ENCODE data around the gene DKK3. TPM values are rescaled to one million over a fixed set of nuclear protein-coding genes. Genes with fewer than 3 reads are reported as not detected.

The DKK3 gene
- total and polyA plus RNA-seq, 2 experiments from 2014 or later: 16.8 to 31.1 TPM

DNA sequence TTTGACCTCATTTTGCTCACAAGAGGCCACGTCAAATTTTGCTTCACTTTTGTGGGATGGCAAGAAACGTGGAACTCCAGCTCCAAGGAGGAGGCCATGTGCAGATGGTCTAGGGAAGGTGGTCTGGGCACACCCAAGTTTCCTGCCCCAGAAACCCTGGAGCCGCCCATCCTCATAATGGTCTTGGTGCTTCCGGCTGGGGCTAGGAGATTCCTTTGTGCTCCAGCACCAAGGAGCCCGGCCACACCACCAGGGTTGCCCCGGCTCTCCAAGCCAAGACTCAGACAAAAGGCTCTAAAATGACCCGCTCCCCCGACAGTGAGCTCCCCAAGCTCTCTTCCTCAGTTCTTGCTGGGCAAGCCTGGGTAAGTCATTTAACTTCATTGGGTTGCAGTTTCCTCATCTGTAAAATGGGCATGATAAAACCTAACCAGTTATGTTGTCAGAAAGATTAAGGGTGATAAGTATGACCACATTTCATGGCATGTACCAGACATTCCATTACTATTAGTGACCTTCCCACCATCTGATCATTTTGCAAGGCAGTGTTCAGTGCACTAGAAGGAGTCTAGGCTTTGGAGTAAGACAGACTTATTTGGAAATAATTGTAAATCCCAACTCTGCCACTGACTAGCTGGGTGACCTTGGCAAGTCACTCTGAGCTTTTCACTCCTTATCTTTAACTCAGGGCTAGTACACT, 23.3 kb downstream of the DKK3 start:
- no peaks in the 10 kb centered on the region for H3K9me2 ChIP-seq (ENCODE audit: insufficient read depth)
- Mint-ChIP-seq H3K4me3 (no peak overlapping the region), H3K4me1 (peaks cover 16% of the 10 kb centered on the region; the same call in 2 of the 3 replicates), H3K9me3 (no peaks in the 10 kb centered on the region; the same call in 2 of the 3 replicates), H3K27ac (no peak overlapping the region), H3K27me3 (ENCODE audit: insufficient read depth, low read depth, poor library complexity) (peaks cover 3% of the 10 kb centered on the region), H3K36me3 (ENCODE audit: low read depth) (peaks cover 17% of the 10 kb centered on the region; the same call in 2 of the 3 replicates)
- peaks cover 10% of the 10 kb centered on the region; the same call in 1 of the 2 replicates for H3K4me1 ChIP-seq (ENCODE audit: insufficient read depth)
- H3F3A ChIP-seq (replicated peaks; ENCODE audit: low read depth): no peaks in the 10 kb centered on the region
- no peaks in the 10 kb centered on the region for H3K27me3 ChIP-seq (ENCODE audit: insufficient read depth)
- no peak overlapping the region for H3K4me2 ChIP-seq
- H2AFZ ChIP-seq: no peak overlapping the region
- TF ChIP-seq, protein P1, sequence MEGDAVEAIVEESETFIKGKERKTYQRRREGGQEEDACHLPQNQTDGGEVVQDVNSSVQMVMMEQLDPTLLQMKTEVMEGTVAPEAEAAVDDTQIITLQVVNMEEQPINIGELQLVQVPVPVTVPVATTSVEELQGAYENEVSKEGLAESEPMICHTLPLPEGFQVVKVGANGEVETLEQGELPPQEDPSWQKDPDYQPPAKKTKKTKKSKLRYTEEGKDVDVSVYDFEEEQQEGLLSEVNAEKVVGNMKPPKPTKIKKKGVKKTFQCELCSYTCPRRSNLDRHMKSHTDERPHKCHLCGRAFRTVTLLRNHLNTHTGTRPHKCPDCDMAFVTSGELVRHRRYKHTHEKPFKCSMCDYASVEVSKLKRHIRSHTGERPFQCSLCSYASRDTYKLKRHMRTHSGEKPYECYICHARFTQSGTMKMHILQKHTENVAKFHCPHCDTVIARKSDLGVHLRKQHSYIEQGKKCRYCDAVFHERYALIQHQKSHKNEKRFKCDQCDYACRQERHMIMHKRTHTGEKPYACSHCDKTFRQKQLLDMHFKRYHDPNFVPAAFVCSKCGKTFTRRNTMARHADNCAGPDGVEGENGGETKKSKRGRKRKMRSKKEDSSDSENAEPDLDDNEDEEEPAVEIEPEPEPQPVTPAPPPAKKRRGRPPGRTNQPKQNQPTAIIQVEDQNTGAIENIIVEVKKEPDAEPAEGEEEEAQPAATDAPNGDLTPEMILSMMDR (conservative IDR thresholded peaks at IDR 0.05; ENCODE audit: low read depth in 2 of 2): no peak
- TF ChIP-seq JUNB (IDR thresholded peaks at IDR 0.05; ENCODE audit: unreplicated experiment) (no peak), POLR2AphosphoS5 (IDR thresholded peaks at IDR 0.05; ENCODE audit: low read depth) (no peak), STAT1 (IDR thresholded peaks at IDR 0.05; ENCODE audit: unreplicated experiment) (no peak), ZNF331 (CRISPR knock-in tag; IDR thresholded peaks at IDR 0.05; ENCODE audit: low read depth) (no peak), NANOG (IDR thresholded peaks at IDR 0.05; ENCODE audit: borderline replicate concordance) (no peak), EZH2phosphoT487 (IDR thresholded peaks at IDR 0.05; ENCODE audit: unreplicated experiment) (no peak), CREB1 (CRISPR knock-in tag; IDR thresholded peaks at IDR 0.05; ENCODE audit: low read depth) (no peak), EZH2 (IDR thresholded peaks at IDR 0.05; ENCODE audit: low read depth, unreplicated experiment) (no peak), ZNF114 (CRISPR knock-in tag; IDR thresholded peaks at IDR 0.05) (no peak)
- TF ChIP-seq, protein P2, sequence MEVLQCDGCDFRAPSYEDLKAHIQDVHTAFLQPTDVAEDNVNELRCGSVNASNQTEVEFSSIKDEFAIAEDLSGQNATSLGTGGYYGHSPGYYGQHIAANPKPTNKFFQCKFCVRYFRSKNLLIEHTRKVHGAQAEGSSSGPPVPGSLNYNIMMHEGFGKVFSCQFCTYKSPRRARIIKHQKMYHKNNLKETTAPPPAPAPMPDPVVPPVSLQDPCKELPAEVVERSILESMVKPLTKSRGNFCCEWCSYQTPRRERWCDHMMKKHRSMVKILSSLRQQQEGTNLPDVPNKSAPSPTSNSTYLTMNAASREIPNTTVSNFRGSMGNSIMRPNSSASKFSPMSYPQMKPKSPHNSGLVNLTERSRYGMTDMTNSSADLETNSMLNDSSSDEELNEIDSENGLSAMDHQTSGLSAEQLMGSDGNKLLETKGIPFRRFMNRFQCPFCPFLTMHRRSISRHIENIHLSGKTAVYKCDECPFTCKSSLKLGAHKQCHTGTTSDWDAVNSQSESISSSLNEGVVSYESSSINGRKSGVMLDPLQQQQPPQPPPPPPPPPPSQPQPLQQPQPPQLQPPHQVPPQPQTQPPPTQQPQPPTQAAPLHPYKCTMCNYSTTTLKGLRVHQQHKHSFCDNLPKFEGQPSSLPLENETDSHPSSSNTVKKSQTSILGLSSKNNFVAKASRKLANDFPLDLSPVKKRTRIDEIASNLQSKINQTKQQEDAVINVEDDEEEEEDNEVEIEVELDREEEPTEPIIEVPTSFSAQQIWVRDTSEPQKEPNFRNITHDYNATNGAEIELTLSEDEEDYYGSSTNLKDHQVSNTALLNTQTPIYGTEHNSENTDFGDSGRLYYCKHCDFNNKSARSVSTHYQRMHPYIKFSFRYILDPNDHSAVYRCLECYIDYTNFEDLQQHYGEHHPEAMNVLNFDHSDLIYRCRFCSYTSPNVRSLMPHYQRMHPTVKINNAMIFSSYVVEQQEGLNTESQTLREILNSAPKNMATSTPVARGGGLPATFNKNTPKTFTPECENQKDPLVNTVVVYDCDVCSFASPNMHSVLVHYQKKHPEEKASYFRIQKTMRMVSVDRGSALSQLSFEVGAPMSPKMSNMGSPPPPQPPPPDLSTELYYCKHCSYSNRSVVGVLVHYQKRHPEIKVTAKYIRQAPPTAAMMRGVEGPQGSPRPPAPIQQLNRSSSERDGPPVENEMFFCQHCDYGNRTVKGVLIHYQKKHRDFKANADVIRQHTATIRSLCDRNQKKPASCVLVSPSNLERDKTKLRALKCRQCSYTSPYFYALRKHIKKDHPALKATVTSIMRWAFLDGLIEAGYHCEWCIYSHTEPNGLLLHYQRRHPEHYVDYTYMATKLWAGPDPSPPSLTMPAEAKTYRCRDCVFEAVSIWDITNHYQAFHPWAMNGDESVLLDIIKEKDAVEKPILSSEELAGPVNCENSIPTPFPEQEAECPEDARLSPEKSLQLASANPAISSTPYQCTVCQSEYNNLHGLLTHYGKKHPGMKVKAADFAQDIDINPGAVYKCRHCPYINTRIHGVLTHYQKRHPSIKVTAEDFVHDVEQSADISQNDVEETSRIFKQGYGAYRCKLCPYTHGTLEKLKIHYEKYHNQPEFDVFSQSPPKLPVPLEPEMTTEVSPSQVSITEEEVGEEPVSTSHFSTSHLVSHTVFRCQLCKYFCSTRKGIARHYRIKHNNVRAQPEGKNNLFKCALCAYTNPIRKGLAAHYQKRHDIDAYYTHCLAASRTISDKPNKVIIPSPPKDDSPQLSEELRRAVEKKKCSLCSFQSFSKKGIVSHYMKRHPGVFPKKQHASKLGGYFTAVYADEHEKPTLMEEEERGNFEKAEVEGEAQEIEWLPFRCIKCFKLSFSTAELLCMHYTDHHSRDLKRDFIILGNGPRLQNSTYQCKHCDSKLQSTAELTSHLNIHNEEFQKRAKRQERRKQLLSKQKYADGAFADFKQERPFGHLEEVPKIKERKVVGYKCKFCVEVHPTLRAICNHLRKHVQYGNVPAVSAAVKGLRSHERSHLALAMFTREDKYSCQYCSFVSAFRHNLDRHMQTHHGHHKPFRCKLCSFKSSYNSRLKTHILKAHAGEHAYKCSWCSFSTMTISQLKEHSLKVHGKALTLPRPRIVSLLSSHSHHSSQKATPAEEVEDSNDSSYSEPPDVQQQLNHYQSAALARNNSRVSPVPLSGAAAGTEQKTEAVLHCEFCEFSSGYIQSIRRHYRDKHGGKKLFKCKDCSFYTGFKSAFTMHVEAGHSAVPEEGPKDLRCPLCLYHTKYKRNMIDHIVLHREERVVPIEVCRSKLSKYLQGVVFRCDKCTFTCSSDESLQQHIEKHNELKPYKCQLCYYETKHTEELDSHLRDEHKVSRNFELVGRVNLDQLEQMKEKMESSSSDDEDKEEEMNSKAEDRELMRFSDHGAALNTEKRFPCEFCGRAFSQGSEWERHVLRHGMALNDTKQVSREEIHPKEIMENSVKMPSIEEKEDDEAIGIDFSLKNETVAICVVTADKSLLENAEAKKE (CRISPR knock-in tag; IDR thresholded peaks at IDR 0.05): no peak
- TF ChIP-seq, protein P3, sequence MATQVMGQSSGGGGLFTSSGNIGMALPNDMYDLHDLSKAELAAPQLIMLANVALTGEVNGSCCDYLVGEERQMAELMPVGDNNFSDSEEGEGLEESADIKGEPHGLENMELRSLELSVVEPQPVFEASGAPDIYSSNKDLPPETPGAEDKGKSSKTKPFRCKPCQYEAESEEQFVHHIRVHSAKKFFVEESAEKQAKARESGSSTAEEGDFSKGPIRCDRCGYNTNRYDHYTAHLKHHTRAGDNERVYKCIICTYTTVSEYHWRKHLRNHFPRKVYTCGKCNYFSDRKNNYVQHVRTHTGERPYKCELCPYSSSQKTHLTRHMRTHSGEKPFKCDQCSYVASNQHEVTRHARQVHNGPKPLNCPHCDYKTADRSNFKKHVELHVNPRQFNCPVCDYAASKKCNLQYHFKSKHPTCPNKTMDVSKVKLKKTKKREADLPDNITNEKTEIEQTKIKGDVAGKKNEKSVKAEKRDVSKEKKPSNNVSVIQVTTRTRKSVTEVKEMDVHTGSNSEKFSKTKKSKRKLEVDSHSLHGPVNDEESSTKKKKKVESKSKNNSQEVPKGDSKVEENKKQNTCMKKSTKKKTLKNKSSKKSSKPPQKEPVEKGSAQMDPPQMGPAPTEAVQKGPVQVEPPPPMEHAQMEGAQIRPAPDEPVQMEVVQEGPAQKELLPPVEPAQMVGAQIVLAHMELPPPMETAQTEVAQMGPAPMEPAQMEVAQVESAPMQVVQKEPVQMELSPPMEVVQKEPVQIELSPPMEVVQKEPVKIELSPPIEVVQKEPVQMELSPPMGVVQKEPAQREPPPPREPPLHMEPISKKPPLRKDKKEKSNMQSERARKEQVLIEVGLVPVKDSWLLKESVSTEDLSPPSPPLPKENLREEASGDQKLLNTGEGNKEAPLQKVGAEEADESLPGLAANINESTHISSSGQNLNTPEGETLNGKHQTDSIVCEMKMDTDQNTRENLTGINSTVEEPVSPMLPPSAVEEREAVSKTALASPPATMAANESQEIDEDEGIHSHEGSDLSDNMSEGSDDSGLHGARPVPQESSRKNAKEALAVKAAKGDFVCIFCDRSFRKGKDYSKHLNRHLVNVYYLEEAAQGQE (IDR thresholded peaks at IDR 0.05; ENCODE audit: unreplicated experiment): no peak
- TF ChIP-seq, protein P4, sequence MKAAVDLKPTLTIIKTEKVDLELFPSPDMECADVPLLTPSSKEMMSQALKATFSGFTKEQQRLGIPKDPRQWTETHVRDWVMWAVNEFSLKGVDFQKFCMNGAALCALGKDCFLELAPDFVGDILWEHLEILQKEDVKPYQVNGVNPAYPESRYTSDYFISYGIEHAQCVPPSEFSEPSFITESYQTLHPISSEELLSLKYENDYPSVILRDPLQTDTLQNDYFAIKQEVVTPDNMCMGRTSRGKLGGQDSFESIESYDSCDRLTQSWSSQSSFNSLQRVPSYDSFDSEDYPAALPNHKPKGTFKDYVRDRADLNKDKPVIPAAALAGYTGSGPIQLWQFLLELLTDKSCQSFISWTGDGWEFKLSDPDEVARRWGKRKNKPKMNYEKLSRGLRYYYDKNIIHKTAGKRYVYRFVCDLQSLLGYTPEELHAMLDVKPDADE (IDR thresholded peaks at IDR 0.05): no peak
- ATAC-seq (no peak), DNase-seq (ENCODE audit: low spot score) (no peak)
- H4K20me1 ChIP-seq (replicated peaks; ENCODE audit: insufficient read depth): no peaks in the 10 kb centered on the region
- H3K4me3 ChIP-seq: no peak overlapping the region
- H3K27ac ChIP-seq (ENCODE audit: low read depth): no peak overlapping the region
- H3K36me3 ChIP-seq (ENCODE audit: insufficient read depth): no peaks in the 10 kb centered on the region
- no peaks in the 10 kb centered on the region for H3K79me2 ChIP-seq (replicated peaks; ENCODE audit: insufficient read depth)
